ENCODE results near the gene CCDC146.
"Not testable (repeated sequence)": the region's sequence is repeated elsewhere in the genome, so short reads cannot be mapped to it uniquely, and the experiment has no call there.

CCDC146 gene

DNA sequence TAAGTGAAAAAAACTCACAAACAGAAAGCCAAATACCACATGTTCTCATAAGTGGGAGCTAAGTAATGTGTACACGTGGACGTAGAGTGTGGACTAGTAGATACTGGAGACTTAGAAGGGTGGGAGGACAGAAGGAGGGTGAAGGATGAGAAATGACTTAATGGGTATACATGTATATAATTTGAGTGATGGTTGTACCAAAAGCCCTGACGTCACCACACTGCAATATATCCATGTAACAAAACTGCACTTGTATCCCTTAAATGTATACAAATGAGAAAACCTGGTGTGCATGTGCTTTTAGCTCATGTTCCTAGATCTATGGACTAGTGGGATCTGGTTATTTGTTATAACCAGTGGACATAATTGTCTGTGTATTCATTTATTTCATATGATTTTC, 125.7 kb downstream of the CCDC146 start:
- DNase-seq, result no peak

DNA sequence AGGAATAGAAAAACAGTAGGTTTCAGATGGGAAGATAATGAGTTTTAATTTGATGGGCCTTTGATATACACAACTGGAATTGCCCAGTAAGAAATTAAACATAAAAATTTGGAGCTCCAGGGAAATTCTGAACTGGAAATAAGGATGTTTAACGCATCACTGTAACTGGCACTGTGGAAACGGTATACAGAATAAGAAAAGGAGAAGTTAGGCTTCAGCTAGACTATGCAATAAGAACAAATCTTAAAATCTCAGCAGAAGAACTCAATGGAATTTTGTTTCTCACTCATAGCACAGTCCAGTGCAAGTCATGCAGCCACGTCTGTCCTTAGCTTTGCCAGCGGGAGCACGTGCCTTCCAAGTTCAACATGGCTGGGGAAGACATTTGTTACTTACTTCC, 130.1 kb downstream of the CCDC146 start:
- DNase-seq, result no peak

DNA sequence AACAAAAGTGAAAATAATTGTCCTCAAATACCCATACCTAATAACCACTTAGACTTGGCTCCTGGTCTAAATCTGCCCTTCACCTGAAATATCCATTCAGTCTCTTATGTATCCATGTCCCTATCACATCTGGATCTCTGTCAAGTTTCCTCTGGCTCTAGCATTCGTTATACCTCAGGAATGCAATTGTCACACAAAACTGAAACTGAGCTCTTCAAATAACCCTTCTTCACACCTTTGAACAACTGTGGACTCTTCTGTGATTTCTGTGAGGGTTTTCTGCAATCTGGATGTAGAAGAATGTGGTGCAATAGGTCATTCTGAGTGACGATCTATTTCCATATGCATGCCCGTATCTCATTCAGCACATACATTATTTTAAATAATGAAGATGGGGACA, 130.7 kb downstream of the CCDC146 start:
- DNase-seq, result no peak

DNA sequence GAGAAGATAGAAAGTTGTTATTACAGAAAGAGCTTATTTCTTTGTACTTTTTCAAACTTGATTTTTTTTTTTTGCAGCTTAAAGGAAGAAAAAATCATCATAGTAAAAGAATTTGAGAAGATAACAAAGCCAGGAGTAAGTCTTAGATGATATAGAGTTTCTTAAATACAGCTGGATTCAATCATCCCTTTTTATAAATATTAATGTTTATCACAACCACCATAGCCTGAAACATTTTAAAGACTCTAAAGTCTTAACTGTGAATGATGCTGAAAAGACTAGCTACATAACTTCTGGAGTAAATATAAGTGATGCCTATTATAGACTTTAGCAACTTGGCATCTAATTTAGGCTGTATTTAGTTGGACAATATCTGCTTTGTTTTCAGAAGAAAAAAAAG, 132.0 kb downstream of the CCDC146 start:
- no peak for DNase-seq

DNA sequence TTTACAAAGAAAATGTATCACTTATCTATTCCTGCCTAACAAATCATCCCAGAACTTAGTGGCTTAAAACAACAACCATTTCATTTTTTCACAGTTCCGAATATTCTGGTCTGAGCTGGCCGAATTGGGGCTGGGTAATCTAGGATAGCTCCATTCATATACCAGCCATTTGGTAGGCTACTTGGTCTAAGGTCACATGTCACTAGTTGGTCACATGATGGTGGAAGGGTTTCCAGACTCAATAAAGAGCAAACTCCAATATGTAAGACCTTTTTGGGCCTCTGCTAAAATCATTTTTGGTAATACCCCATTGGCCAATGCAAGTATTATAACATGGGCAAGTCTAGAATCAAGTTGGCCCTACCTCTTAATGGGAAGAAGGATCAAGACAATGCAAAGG, 132.5 kb downstream of the CCDC146 start:
- DNase-seq, result no peak

DNA sequence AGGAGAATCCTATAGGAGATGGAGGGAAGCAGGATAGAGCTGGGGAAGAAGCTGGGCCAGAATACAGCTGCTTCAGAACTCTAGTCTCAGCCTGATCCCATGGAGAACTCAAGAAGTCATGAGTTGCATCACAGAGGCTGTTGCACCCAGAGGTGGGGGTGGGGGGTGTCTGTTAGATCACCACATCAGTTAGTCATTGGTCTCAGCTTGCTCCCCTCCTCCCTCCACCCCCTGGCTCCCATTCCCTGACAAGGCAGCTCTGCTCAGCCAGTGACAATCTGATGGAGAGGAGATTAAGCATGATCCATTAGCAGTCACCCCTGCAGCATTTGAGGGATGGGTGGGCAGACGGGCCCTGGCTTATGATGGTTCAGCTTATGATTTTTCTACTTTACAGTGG, 135.6 kb downstream of the CCDC146 start:
- no peak for DNase-seq

DNA sequence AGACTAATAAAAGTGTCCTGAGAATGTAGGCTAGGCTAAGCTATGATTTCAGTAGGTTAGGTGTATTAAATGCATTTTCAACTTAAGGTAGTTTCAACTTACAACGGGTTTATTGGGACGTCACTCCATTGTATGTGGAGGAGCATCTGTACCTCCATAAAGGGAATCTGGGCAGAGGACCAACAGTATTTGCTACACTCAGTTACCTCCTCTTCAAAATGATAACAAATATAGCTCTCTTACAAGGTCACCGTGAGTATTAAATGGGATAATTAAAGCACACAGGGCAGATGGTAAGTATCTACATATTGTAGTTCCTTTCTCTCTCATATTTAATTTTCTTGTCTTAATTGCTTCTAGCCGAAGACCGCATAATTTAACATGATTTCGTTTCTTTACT, 136.2 kb downstream of the CCDC146 start:
- no peak for DNase-seq

DNA sequence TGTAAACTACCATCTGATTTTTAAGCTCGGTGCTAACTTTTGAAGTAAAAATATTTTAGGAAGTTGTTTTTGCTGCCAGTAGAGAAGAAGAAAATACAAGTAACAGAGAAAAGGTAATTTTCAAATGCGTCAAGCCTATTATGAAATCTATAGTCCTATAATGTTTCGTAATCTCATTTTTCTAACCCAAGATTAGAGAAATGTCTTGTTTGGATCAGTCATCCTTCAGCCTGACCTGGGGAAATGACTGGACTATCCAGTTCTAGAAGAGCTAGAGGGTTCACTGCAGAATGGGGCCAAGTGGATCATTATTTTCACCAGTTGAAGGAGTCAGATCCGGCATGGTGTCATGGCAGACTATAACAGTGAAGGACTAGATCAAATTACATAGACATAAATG, 139.9 kb downstream of the CCDC146 start:
- DNase-seq, result no peak

DNA sequence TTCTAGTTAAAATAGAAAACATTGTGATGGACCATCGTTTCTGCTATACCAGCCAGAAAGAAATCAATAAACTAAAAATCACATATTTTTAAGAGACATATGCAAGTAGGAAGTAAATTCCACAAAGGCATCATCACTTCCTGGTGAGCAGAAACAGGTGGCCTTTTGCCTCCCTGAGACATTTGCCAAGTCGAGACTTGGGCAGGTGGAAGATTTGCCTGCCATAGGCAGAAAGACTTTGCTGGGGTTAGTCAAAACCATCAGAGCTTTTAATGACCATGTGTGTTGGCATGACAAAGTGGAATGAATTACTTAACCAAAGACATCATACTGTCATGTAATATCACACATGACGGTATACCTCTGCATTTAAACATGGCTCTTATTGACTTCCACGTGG, 143.3 kb downstream of the CCDC146 start:
- no peak for DNase-seq

DNA sequence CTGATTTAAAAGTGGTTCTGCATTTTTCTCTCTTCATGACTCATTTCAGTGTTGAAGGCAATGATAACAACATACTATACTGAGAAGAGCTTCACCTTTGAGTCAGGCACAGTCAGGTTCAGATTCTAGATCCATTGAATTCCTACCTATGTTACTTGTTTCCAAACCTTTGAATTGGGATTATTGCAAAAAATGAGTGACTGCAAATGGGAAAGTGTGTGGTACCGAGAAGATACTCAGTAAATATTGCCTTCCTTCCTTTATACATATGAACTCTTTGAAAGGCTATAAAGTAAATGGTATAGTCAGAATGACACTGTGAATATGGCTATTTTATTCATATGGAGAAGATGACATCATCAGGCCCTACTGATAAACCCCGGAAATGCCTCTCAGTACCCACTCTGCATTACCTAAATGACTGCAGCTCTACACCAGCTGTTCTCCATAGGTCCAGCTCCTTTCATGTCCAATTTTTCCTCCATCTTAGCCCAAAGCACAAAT, 143.9 kb downstream of the CCDC146 start:
- DNase-seq, result no peak

DNA sequence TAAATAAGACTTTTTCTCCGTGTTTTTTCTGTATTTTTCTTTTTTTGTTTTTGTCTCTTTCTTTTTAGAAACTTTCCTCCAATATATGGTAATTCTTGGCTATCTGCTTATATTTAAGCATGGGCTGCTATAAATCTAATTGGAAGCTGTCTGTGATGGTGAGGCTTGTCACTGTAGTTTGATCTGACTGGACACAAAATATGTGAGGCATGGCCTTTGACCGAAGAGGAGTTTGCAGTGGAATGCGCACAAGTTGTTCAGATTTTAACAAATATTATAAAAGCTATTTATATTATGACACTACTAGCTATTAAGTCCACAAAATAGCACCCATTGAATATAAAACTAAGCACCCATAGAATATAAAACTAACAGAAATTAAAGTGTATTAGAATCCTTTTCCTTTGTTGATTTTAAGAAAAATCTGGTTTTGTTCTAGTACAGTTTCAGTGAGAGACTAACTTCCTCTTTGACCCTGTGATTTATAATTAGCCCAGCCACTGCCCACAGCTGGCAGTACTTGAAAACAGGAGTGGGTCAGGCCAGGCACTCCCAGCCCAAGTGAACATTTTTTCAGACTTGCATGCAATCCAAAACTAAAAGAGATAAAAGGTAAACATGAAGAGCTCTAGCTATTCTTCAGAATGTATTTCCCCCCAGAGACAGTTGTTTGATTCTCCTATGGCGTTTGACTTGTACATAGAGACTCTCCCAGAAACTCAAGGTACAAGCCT, 147.1 kb downstream of the CCDC146 start:
- no peak for DNase-seq

DNA sequence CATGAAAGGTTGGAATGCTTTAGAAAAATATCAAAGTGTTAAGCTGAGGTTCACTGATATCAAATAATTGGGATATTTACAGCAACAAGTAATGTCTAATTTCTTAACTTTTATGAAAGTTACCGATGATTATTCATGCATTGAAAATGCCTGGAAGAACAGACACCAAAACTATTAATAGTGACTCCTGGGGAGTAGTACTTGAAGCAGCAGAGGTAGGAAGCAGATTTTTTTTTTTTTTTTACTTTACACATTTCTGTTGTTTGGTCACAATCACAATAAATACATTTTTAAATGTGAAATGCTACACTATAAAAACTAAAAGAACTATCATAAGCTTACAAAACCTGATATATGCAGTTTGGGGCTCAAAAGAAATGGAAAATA, 147.7 kb downstream of the CCDC146 start:
- no peak for DNase-seq

DNA sequence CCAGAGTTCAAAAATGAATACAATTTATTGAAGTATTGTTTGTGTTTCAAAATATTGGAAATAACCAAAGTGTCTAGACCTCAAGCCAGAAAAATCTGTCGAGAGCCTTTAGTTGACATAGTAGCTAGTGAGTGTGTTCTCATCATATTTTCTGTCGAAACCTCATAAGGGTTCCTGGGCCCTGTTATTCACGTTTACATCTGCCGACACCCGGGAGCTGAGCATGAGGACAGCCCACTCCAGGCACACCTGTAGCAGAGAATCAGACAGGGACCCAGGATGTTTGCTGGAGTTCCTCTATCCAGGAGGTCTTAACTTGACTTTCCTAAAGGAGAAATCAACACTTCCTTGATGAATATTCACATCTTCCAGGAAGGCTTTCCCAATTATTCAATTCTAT, 149.4 kb downstream of the CCDC146 start:
- no peak for DNase-seq

DNA sequence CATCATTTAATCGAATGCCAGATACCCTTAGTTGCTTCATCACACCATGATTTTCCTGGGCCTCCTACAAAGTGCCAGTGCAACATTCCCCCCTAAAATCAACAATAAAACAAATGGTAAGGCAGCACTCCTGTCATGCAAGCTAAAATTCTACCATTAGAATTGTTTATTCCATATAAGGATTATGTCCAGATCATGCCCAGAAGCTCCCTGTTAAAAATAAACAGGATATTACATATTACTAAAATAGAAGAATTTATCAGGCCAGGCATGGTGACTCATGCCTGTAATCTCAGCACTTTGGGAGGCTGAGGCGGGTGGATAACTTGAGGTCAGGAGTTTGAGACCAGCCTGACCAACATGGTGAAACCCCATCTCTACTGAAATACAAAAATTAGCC, 153.2 kb downstream of the CCDC146 start:
- not testable (repeated sequence) for DNase-seq

DNA sequence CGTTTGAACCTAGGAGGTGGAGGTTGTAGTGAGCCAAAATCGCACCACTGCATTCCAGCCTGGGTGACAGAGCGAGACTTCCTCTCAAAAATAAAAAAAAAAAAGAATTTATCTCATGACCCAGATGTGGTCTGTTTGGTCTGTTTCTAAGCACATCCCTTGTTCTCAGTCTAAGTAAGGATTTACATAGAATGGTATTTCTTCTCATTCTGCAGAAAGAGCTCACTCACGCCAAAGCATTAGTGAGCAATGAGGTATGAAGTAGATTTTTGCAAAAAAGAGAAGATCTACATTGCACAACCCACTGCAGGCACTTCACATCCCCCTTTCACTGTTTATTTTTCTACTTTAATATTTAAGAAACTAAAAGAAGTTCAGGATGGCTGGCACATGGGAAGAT, 153.7 kb downstream of the CCDC146 start:
- DNase-seq, result no peak

DNA sequence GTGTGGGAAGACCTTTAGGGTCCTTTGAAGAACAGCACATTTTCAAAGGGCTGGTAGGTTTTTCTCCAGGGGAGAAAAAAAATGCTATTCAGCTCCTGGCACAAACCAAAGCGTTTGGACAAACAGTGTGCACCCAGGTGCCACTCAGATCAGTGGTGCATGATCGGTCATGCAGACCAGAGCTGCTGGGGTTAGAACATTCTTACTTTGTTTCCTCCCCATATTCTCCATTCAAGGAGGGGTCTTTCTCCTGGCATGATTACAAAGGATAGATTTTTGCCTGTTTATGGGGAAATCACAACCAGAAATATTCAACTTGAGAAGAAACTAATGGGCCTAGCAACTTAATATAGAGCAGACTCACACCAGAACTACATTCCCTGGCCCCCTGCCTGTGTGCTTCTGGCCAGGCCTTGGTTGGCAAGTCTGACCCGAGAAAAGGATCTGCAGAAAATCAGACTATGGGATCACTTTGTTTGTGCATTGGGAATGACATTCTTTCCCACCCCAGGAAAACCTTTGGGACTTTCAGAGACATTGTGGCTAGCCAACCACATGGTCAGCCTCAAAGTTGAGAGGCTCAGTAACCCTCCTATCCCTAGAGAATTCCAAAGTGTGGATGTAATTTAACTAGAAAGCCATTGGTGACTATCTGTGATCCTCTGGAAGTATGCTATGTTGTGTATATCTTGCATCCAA, 159.5 kb downstream of the CCDC146 start:
- no peak for DNase-seq

DNA sequence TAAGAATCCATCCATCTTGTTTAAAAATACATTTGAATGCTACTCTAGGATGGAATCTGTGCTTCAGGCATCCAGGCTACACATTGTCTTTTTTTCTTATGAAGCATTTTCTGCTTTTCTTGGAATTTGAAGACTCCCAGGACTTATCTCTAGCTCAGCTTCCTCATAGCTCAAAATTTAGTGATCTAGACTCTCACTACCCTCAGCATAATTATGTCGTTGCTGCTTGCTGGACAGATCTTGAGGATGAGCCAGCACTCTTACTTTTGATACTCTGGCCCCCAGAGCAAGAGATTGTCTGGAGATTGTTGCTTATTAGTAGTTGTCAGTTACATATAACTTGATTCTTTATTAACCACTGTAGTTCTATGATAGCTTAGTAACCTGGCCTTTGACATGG, 160.5 kb downstream of the CCDC146 start:
- DNase-seq, result no peak

DNA sequence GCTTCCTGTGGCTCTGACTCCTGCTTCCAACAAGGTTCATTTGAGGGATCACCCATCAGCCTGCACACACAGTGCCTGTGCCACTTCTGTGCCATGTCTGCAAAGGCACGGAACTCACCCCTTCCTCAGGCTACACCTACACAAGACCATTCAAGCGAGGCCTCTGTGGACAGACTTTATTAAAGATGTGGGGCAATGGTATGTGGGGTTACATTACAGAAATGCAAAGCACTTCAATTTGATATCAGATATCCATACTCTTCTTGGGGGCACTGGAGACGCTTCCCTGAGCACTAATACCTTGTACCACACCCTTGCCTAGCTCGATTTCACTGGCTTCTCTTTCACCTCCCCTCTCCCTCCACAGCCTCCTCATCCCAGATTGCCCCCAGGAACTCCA, 161.6 kb downstream of the CCDC146 start:
- DNase-seq, result no peak

DNA sequence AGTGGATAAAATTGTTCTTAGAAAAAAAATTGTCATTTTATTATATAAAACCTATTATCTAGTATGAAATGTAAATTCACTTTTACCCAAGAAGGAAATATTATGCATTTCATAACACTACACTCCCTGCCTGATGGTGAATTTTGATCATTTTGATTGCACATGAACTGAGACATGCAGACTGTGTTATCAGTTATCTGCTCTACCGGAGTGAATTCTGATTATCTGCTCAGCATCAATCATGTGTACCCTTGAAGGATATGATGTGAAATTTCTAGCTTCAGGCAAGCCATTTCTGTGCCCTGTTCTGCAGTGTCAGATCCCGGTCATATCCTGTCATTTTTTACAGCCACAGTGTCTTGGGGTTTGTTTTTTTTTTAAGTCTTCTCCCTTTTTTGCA, 162.2 kb downstream of the CCDC146 start:
- DNase-seq, result no peak

DNA sequence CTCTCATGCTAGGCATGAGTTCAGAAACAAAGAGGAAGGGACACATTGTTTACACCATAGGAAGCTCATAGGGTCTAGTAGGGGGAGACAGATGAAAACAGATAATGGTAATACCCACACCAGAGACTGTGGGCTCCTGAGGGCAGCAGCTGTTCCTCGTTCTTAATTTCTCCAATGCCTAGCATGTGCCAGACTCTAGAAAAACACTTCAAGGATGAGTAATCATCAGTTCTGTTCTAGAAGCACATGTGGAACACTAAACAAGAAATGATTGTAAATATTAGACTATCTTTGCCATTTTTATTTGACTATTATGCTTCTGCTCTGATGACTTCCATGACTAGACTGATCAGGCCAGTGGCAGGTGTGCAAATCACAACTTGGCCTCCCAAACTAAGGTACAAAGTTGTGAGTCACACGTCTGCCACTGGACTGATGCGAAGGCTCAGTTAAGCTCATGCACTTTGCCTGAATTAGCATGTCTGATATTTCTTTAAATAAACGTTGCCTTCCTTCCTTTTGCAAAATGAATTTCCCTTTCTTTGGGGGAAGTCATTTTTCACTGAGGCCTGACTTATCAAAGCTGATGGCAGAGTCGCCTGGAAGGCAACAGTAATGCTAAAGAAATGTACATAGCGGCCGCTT, 166.4 kb downstream of the CCDC146 start:
- DNase-seq, result no peak

DNA sequence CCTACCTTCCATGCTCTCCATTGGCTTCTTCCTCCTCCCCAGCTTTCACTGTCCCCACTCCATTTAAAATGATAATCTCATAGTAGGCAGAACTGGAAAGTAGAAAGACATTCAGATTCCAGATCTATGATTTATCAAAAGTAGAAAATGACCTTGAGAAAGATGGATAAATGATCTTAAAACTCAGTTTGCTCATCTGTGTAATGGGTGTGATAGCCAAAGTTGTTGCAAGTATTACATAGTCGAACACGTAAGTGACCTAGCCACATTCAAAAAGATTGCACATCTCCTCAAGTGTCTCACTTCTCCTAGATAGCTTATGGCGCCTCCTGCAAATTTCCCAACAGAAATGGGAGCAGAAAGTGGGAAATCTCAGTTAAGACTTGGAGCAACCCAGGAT, 167.0 kb downstream of the CCDC146 start:
- no peak for DNase-seq

DNA sequence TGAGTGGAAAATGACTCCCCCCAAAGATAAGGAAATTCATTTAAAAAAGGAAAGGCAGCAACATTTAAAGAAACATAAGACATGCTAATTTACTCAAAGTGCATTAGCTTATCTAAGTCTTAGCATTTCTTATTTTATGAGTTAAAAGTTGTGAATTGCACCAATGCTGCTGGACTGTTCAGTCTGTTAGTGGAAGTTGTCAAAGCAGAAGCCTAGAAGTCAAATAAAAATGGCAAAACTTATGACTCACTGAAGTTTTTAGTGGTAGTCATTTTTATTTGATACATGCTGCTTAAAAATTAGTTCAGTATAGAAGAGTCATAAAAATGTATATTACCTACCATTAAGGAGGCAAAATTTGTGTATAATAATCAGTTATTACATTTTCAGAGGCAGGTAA, 168.0 kb downstream of the CCDC146 start:
- DNase-seq, result no peak

DNA sequence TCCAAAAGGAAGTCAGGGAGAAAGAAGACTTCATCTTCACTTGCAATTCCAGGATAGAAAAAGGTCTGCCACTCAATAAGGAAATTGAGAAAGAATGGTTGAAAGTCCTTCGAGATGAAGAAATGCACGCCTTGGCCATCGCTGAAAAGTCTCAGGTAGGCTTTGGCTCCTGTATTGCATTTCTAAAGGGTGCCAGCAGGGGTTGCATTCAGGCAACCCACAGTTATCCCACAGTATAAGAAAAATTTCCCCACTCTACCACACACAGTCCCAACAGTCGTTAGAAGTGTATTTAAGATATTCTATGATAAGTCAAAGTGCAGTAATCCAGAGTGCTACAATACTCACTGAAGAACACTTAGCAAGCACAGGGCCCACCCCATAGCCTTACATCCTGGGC, 170.6 kb downstream of the CCDC146 start:
- DNase-seq, result no peak

DNA sequence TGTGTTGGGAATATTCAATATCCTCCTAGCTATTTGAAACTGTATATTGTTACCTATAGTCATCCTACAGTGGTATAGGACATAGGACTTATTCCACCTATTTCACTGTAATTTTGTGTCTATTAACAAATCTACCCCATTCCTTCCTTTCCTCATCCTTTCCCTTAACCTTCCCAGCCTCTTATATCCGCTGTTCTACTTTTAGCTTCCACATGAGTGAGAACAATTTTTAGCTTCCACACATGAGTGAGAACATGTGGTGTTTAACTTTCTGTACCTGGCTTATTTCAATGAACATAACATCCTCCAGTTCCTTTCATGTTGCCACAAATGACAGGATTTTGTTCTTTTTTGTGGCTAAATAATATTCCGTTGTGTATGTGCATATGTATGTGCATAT, 173.1 kb downstream of the CCDC146 start:
- DNase-seq, result no peak

Measured in NCI-H2107 (cell line).